Activated T-cell treated with anti-CD3 and anti-CD28 coated beads for 24 hours (primary cell): ENCODE measurements around the gene RRM2.

Experiments
- DNase-seq: peaks from one replicate; pipeline ENCODE4 v3.0.0-alpha.2; 2020; ENCODE audit warnings: low read depth

Gene RRM2

GRCh38 chr2:10158681-10159080 lies 36.1 kb downstream of the RRM2 start:
- DNase-seq: no peak

- DNase-seq: no peak
Observed at GRCh38 chr2:10159086-10159485, 36.5 kb downstream of the RRM2 start.

GRCh38 chr2:10159581-10160131 lies 37.1 kb downstream of the RRM2 start:
- DNase-seq: no peak

GRCh38 chr2:10160203-10160955 lies 37.8 kb downstream of the RRM2 start:
- DNase-seq: no peak

GRCh38 chr2:10161206-10161931 lies 38.8 kb downstream of the RRM2 start:
- no peak for DNase-seq

GRCh38 chr2:10161961-10162441 lies 39.5 kb downstream of the RRM2 start:
- DNase-seq: no peak

- no peak for DNase-seq
Observed at GRCh38 chr2:10162586-10163497, 40.3 kb downstream of the RRM2 start.

- DNase-seq: no peak
Observed at GRCh38 chr2:10163498-10164486, 41.3 kb downstream of the RRM2 start.

- no peak for DNase-seq
Observed at GRCh38 chr2:10164601-10165000, 42.1 kb downstream of the RRM2 start.

GRCh38 chr2:10165282-10165681 lies 42.7 kb downstream of the RRM2 start:
- no peak for DNase-seq

GRCh38 chr2:10165861-10166675 lies 43.5 kb downstream of the RRM2 start:
- no peak for DNase-seq

- DNase-seq: no peak
Observed at GRCh38 chr2:10166676-10167292, 44.2 kb downstream of the RRM2 start.

- DNase-seq: no peak
Observed at GRCh38 chr2:10167316-10167715, 44.8 kb downstream of the RRM2 start.

GRCh38 chr2:10168221-10168620 lies 45.7 kb downstream of the RRM2 start:
- no peak for DNase-seq

GRCh38 chr2:10169053-10169578 lies 46.6 kb downstream of the RRM2 start:
- no peak for DNase-seq

- no peak for DNase-seq
Observed at GRCh38 chr2:10169581-10169980, 47.0 kb downstream of the RRM2 start.

GRCh38 chr2:10170256-10170655 lies 47.7 kb downstream of the RRM2 start:
- no peak for DNase-seq

GRCh38 chr2:10171006-10171800 lies 48.7 kb downstream of the RRM2 start:
- no peak for DNase-seq
